H9 (cell line): ENCODE data around the gene RAB5IF. TPM values are rescaled to one million over a fixed set of nuclear protein-coding genes. Genes with fewer than 3 reads are reported as not detected.

Experiments
- DNase-seq: peaks from one replicate; pipeline ENCODE4 v3.0.0-alpha.2; 2017
- H2AFZ ChIP-seq: one replicate; pipeline ENCODE4 v1.6.1; 2013; ENCODE audit warnings: mild to moderate bottlenecking, low read length, control low read depth, moderate library complexity
- H2AK5ac ChIP-seq: 2 replicates; pipeline ENCODE4 v1.6.1; 2013; ENCODE audit warnings: low read length, control low read depth, mixed read lengths; ENCODE audit not compliant: insufficient read length
- H2BK120ac ChIP-seq: one replicate; pipeline ENCODE4 v1.6.1; 2013; ENCODE audit warnings: low read depth, mild to moderate bottlenecking, low read length, control low read depth, inconsistent platforms; ENCODE audit not compliant: poor library complexity, severe bottlenecking
- H2BK12ac ChIP-seq: 2 replicates; pipeline ENCODE4 v1.6.1; 2013; ENCODE audit warnings: low read length, control low read depth, mixed read lengths, low read depth; ENCODE audit not compliant: insufficient read length
- H2BK15ac ChIP-seq: 2 replicates; pipeline ENCODE4 v1.6.1; 2013; ENCODE audit warnings: low read depth, low read length, control low read depth
- H2BK20ac ChIP-seq: one replicate; pipeline ENCODE4 v1.6.1; 2013; ENCODE audit warnings: low read depth, mild to moderate bottlenecking, low read length, control low read depth, inconsistent platforms; ENCODE audit not compliant: poor library complexity, severe bottlenecking
- H2BK5ac ChIP-seq: 2 replicates; pipeline ENCODE4 v1.6.1; 2013; ENCODE audit warnings: low read length, control low read depth, mixed read lengths; ENCODE audit not compliant: insufficient read length
- H3K14ac ChIP-seq: 2 replicates; pipeline ENCODE4 v1.6.1; 2013; ENCODE audit warnings: low read length, control low read depth; ENCODE audit not compliant: insufficient read depth
- H3K18ac ChIP-seq: 2 replicates; pipeline ENCODE4 v1.6.1; 2013; ENCODE audit warnings: low read depth, mild to moderate bottlenecking, mixed read lengths, low read length, control low read depth; ENCODE audit not compliant: insufficient read length
- H3K23ac ChIP-seq: 2 replicates; pipeline ENCODE4 v1.6.1; 2013; ENCODE audit warnings: low read length, control low read depth, mixed read lengths, low read depth; ENCODE audit not compliant: insufficient read length
- H3K23me2 ChIP-seq: 2 replicates; pipeline ENCODE4 v1.6.1; 2013; ENCODE audit warnings: low read depth, mild to moderate bottlenecking, mixed read lengths, low read length, control low read depth; ENCODE audit not compliant: insufficient read length, poor library complexity, severe bottlenecking
- H3K27ac ChIP-seq: 2 replicates; pipeline ENCODE4 v1.5.1; 2013; ENCODE audit warnings: low read length, control low read depth, mixed read lengths, low read depth; ENCODE audit not compliant: insufficient read length
- H3K27me3 ChIP-seq: 2 replicates; pipeline ENCODE4 v1.6.1; 2013; ENCODE audit warnings: low read length, control low read depth, inconsistent platforms; ENCODE audit not compliant: insufficient read depth
- H3K4ac ChIP-seq: 2 replicates; pipeline ENCODE4 v1.6.1; 2013; ENCODE audit warnings: low read depth, mild to moderate bottlenecking, control low read depth, inconsistent platforms, low read length, moderate library complexity
- H3K4me1 ChIP-seq: 2 replicates; pipeline ENCODE4 v1.6.1; 2013; ENCODE audit warnings: low read length, control low read depth, inconsistent platforms; ENCODE audit not compliant: insufficient read depth
- H3K4me2 ChIP-seq: 2 replicates; pipeline ENCODE4 v1.6.1; 2013; ENCODE audit warnings: low read length, control low read depth, mixed read lengths; ENCODE audit not compliant: insufficient read length, insufficient read depth
- H3K56ac ChIP-seq: 2 replicates; pipeline ENCODE4 v1.6.1; 2013; ENCODE audit warnings: low read depth, mild to moderate bottlenecking, mixed read lengths, low read length, control low read depth; ENCODE audit not compliant: insufficient read length
- H3K79me1 ChIP-seq: 2 replicates; pipeline ENCODE4 v1.6.1; 2013; ENCODE audit warnings: low read depth, mild to moderate bottlenecking, moderate library complexity, low read length, control low read depth, inconsistent platforms; ENCODE audit not compliant: insufficient read depth, poor library complexity, severe bottlenecking
- H3K79me2 ChIP-seq: 2 replicates; pipeline ENCODE4 v1.6.1; 2013; ENCODE audit warnings: low read length, control low read depth, inconsistent platforms; ENCODE audit not compliant: insufficient read depth
- H3K9ac ChIP-seq: 2 replicates; pipeline ENCODE4 v1.6.1; 2013; ENCODE audit warnings: low read length, control low read depth, mixed read lengths; ENCODE audit not compliant: insufficient read length; ENCODE audit errors: extremely low read depth
- H3K9me3 ChIP-seq: one replicate; pipeline ENCODE4 v1.6.1; 2013; ENCODE audit warnings: low read depth, low read length, inconsistent platforms; ENCODE audit not compliant: control insufficient read depth
- H3T11ph ChIP-seq: one replicate; pipeline ENCODE4 v1.6.1; 2013; ENCODE audit warnings: mild to moderate bottlenecking, low read length, control low read depth, inconsistent platforms
- H4K20me1 ChIP-seq: one replicate; pipeline ENCODE4 v1.6.1; 2013; ENCODE audit not compliant: control insufficient read depth, insufficient read length, insufficient read depth
- H4K5ac ChIP-seq: 2 replicates; pipeline ENCODE4 v1.6.1; 2013; ENCODE audit warnings: low read depth, mild to moderate bottlenecking, mixed read lengths, low read length, control low read depth; ENCODE audit not compliant: insufficient read length
- H4K8ac ChIP-seq: replicated peaks from 2 replicates; pipeline ENCODE4 v1.6.1; 2013; ENCODE audit warnings: low read length, control low read depth, mixed read lengths, low read depth; ENCODE audit not compliant: insufficient read length
- H4K91ac ChIP-seq: 2 replicates; pipeline ENCODE4 v1.6.1; 2013; ENCODE audit warnings: low read depth, mild to moderate bottlenecking, moderate library complexity, mixed read lengths, low read length, control low read depth; ENCODE audit not compliant: insufficient read length
- H3K27ac Mint-ChIP-seq, 3 experiments: 2 replicates in 2 of 3; 3 replicates in 1 of 3; pipeline ENCODE4 v1.8.0; 2020 to 2021; ENCODE audit warnings: mixed read lengths in 3 of 3, mild to moderate bottlenecking in 1 of 3, moderate library complexity in 1 of 3
- H3K27me3 Mint-ChIP-seq: 2 replicates; pipeline ENCODE4 v1.8.0; 2021; ENCODE audit warnings: low read depth, mild to moderate bottlenecking, moderate library complexity, mixed read lengths
- H3K36me3 Mint-ChIP-seq, 3 experiments: 2 replicates in 2 of 3; 3 replicates in 1 of 3; pipeline ENCODE4 v1.8.0; 2020 to 2021; ENCODE audit warnings: low read depth in 3 of 3, mixed read lengths in 3 of 3; ENCODE audit not compliant: insufficient read depth in 1 of 3
- H3K4me1 Mint-ChIP-seq, 2 experiments: 2 replicates each; pipeline ENCODE4 v1.8.0; 2020; ENCODE audit warnings: mixed read lengths in 2 of 2
- H3K4me3 Mint-ChIP-seq, 2 experiments: 2 replicates in 1 of 2; 3 replicates in 1 of 2; pipeline ENCODE4 v1.8.0; 2020 to 2021; ENCODE audit warnings: mild to moderate bottlenecking in 2 of 2, mixed read lengths in 2 of 2, moderate library complexity in 1 of 2
- H3K9me3 Mint-ChIP-seq, 2 experiments: 2 replicates in 1 of 2; 3 replicates in 1 of 2; pipeline ENCODE4 v1.8.0; 2020; ENCODE audit warnings: mild to moderate bottlenecking in 2 of 2, mixed read lengths in 2 of 2, moderate library complexity in 1 of 2
- CTCF ChIP-seq: fragments of 200-600 bp; sonication (generic); conservative IDR thresholded peaks from 3 replicates; pipeline ENCODE4 v1.8.0; 2021; ENCODE audit warnings: antibody characterized with exemption, mild to moderate bottlenecking
- WGBS: extraction: QIAGEN DNeasy Blood & Tissue Kit; methylation state at CpG from one replicate; pipeline ENCODE4 v1.1.7; 2013; ENCODE audit warnings: missing lambda C conversion rate, low lambda C conversion rate, mixed read lengths; ENCODE audit not compliant: insufficient read length; ENCODE audit errors: extremely low coverage; 5-methylcytosine and 5-hydroxymethylcytosine counted together
- total RNA-seq: library from RNA; stranded (reverse); gene quantifications from 2 replicates; pipeline ENCODE4 v1.2.1, GENCODE V29; 2021

Gene RAB5IF
- total RNA-seq, 1 experiment from 2014 or later: 96.5 TPM

GRCh38 chr20:36646678-36647077, 41.1 kb downstream of the RAB5IF start:
- H3K4me1 Mint-ChIP-seq: peaks cover 29 to 30% of the 10 kb centered on the region in 2 experiments
- no peak for DNase-seq
- H3K36me3 Mint-ChIP-seq: no peaks in the 10 kb centered on the region
- Histone ChIP-seq H4K91ac (no peak overlapping the region), H2AK5ac (no peak overlapping the region), H3K27me3 (no peaks in the 10 kb centered on the region), H3T11ph (no peak overlapping the region), H3K14ac (no peak overlapping the region), H2BK120ac (peak overlapping the region; percentile 30), H3K79me2 (no peaks in the 10 kb centered on the region), H3K18ac (no peak overlapping the region), H3K4me1 (peaks cover 8% of the 10 kb centered on the region; the same call in 1 of the 2 replicates), H2BK12ac (no peak overlapping the region), H3K23ac (no peak overlapping the region), H3K23me2 (no peaks in the 10 kb centered on the region), H2BK20ac (no peak overlapping the region), H3K9ac (no peak overlapping the region), H3K4me2 (no peak overlapping the region), H2BK5ac (no peak overlapping the region), H4K20me1 (no peaks in the 10 kb centered on the region), H4K8ac (no peak overlapping the region), H3K27ac (no peak overlapping the region), H2BK15ac (no peak overlapping the region), H3K4ac (no peak overlapping the region), H2AFZ (no peak overlapping the region), H3K79me1 (no peaks in the 10 kb centered on the region), H3K56ac (no peak overlapping the region), H3K9me3 (no peaks in the 10 kb centered on the region), H4K5ac (no peak overlapping the region)
- no peak for TF ChIP-seq CTCF
- no peaks in the 10 kb centered on the region; the same call in 1 of the 2 replicates for H3K27me3 Mint-ChIP-seq
- WGBS: no CpG with 5 or more reads among the region's 3 CpGs
- H3K4me3 Mint-ChIP-seq: no peak overlapping the region
- H3K27ac Mint-ChIP-seq: peak overlapping the region in 2 of 3 experiments; percentile 53 to 76; a peak in 4 of 7 replicates
- H3K9me3 Mint-ChIP-seq: no peaks in the 10 kb centered on the region
